OCI-LY1 (cell line): ENCODE measurements around the gene FXYD3.

ENCODE experiments used
- H2AFZ ChIP-seq: fragments of 200-600 bp; sonication (generic), shearing (Covaris generic); 2 replicates; pipeline ENCODE4 v1.6.0; 2014; ENCODE audit warnings: antibody characterized with exemption, mild to moderate bottlenecking, low read length
- H3F3A ChIP-seq: fragments of 200-600 bp; sonication (generic), shearing (Covaris generic); 2 replicates; pipeline ENCODE4 v1.6.0; 2014; ENCODE audit warnings: mild to moderate bottlenecking, antibody characterized with exemption, low read length, moderate library complexity; ENCODE audit not compliant: insufficient read depth
- H3K27ac ChIP-seq: fragments of 200-600 bp; sonication (generic); 2 replicates; pipeline ENCODE4 v1.5.1; 2014; ENCODE audit warnings: low read length, mixed run types, mild to moderate bottlenecking, low read depth; ENCODE audit not compliant: poor library complexity, severe bottlenecking
- H3K27me3 ChIP-seq: fragments of 200-600 bp; sonication (generic); 2 replicates; pipeline ENCODE4 v1.6.0; 2014; ENCODE audit warnings: antibody characterized with exemption, mild to moderate bottlenecking, low read length, moderate library complexity; ENCODE audit not compliant: insufficient read depth
- H3K36me3 ChIP-seq: fragments of 200-600 bp; sonication (generic); 2 replicates; pipeline ENCODE4 v1.6.1; 2014; ENCODE audit warnings: mild to moderate bottlenecking, antibody characterized with exemption, low read length, moderate library complexity, mixed read lengths; ENCODE audit not compliant: insufficient read depth
- H3K4me1 ChIP-seq: fragments of 200-600 bp; sonication (generic); 2 replicates; pipeline ENCODE4 v1.5.1; 2014; ENCODE audit warnings: mild to moderate bottlenecking, low read length, moderate library complexity; ENCODE audit not compliant: insufficient read depth, severe bottlenecking
- H3K4me2 ChIP-seq: fragments of 200-600 bp; sonication (generic), shearing (Covaris generic); 2 replicates; pipeline ENCODE4 v1.6.1; 2014; ENCODE audit warnings: low read length
- H3K4me3 ChIP-seq: fragments of 200-600 bp; sonication (generic); 2 replicates; pipeline ENCODE4 v1.5.1; 2014; ENCODE audit warnings: low read length, low read depth, mild to moderate bottlenecking, mixed read lengths; ENCODE audit not compliant: poor library complexity, severe bottlenecking
- H3K79me2 ChIP-seq: fragments of 200-600 bp; shearing (Covaris generic); 2 replicates; pipeline ENCODE4 v1.6.1; 2016; ENCODE audit warnings: mixed run types, low read length, mixed read lengths; ENCODE audit not compliant: insufficient read depth
- H3K9ac ChIP-seq: fragments of 200-600 bp; sonication (generic), shearing (Covaris generic); 2 replicates; pipeline ENCODE4 v1.6.1; 2014; ENCODE audit warnings: mild to moderate bottlenecking, low read length, mixed read lengths
- H3K9me2 ChIP-seq: fragments of 200-600 bp; sonication (generic), shearing (Covaris generic); 2 replicates; pipeline ENCODE4 v1.6.1; 2014; ENCODE audit warnings: low read depth, mild to moderate bottlenecking, low read length, mixed read lengths
- H3K9me3 ChIP-seq: fragments of 200-600 bp; shearing (Covaris generic); 2 replicates; pipeline ENCODE4 v1.6.1; 2014; ENCODE audit warnings: low read length, mixed read lengths
- H4K20me1 ChIP-seq: fragments of 200-600 bp; sonication (generic), shearing (Covaris generic); 2 replicates; pipeline ENCODE4 v1.6.0; 2016; ENCODE audit warnings: mild to moderate bottlenecking, low read length; ENCODE audit not compliant: insufficient read depth
- CTCF ChIP-seq: fragments of 200-600 bp; sonication (generic), shearing (Covaris generic); IDR thresholded peaks from 2 replicates; pipeline ENCODE4 v1.5.1; 2017; ENCODE audit warnings: mild to moderate bottlenecking, antibody characterized with exemption, low read length, moderate library complexity, mixed read lengths
- EZH2 ChIP-seq: fragments of 200-600 bp; sonication (generic), shearing (Covaris generic); IDR thresholded peaks from 2 replicates; pipeline ENCODE4 v1.8.0; 2017; ENCODE audit warnings: borderline replicate concordance, mixed run types, mild to moderate bottlenecking, antibody characterized with exemption, low read length, moderate library complexity, mixed read lengths

The FXYD3 gene

GRCh38 chr19:35088131-35088913, 27.3 kb upstream of the FXYD3 start:
- no peaks in the 10 kb centered on the region for H3K79me2 ChIP-seq
- H3K9ac ChIP-seq = no peak overlapping the region
- H3K4me2 ChIP-seq = no peak overlapping the region
- TF ChIP-seq EZH2 (no peak), CTCF (no peak)
- H4K20me1 ChIP-seq = no peaks in the 10 kb centered on the region
- H3K4me1 ChIP-seq = peaks cover 32% of the 10 kb centered on the region
- no peak overlapping the region for H2AFZ ChIP-seq
- no peaks in the 10 kb centered on the region for H3K27me3 ChIP-seq
- no peak overlapping the region for H3K4me3 ChIP-seq
- no peaks in the 10 kb centered on the region for H3K36me3 ChIP-seq
- no peaks in the 10 kb centered on the region for H3K9me2 ChIP-seq
- no peaks in the 10 kb centered on the region for H3K9me3 ChIP-seq
- no peaks in the 10 kb centered on the region for H3F3A ChIP-seq
- no peak overlapping the region for H3K27ac ChIP-seq

- H3K27ac ChIP-seq = no peak overlapping the region
- no peaks in the 10 kb centered on the region for H3K9me2 ChIP-seq
- H3K4me2 ChIP-seq = no peak overlapping the region
- H3K4me3 ChIP-seq = no peak overlapping the region
- no peak overlapping the region for H3K9ac ChIP-seq
- peaks cover 32% of the 10 kb centered on the region for H3K4me1 ChIP-seq
- no peaks in the 10 kb centered on the region for H3F3A ChIP-seq
- H2AFZ ChIP-seq = no peak overlapping the region
- no peaks in the 10 kb centered on the region for H3K79me2 ChIP-seq
- no peaks in the 10 kb centered on the region for H3K36me3 ChIP-seq
- no peaks in the 10 kb centered on the region for H3K27me3 ChIP-seq
- no peaks in the 10 kb centered on the region for H4K20me1 ChIP-seq
- no peaks in the 10 kb centered on the region for H3K9me3 ChIP-seq
- TF ChIP-seq EZH2 = no peak
- TF ChIP-seq CTCF = no peak
Observed at GRCh38 chr19:35089554-35089953, 26.1 kb upstream of the FXYD3 start.

- H3K27me3 ChIP-seq = no peaks in the 10 kb centered on the region
- no peaks in the 10 kb centered on the region for H3K36me3 ChIP-seq
- H3K9me2 ChIP-seq = no peaks in the 10 kb centered on the region
- peak overlapping the region; percentile 30 for H3K4me2 ChIP-seq
- H3K27ac ChIP-seq = no peak overlapping the region
- TF ChIP-seq CTCF = no peak
- TF ChIP-seq EZH2 = no peak
- H3K4me1 ChIP-seq = peaks cover 29% of the 10 kb centered on the region
- no peaks in the 10 kb centered on the region for H4K20me1 ChIP-seq
- H3F3A ChIP-seq = no peaks in the 10 kb centered on the region
- no peak overlapping the region for H2AFZ ChIP-seq
- H3K4me3 ChIP-seq = peak overlapping the region; percentile 16
- H3K79me2 ChIP-seq = no peaks in the 10 kb centered on the region
- H3K9ac ChIP-seq = no peak overlapping the region; the same call in 1 of the 2 replicates
- no peaks in the 10 kb centered on the region for H3K9me3 ChIP-seq
Observed at GRCh38 chr19:35090160-35090505, 25.5 kb upstream of the FXYD3 start.
